Hematopoietic multipotent progenitor cell treated with erythropoietin and hydrocortisone succinate and interleukin-3 and kit ligand, for 17 days (in vitro differentiated cells): ENCODE data around the gene SLCO3A1.
"Not testable (repeated sequence)": the region's sequence is repeated elsewhere in the genome, so short reads cannot be mapped to it uniquely, and the experiment has no call there.

Experiments
- DNase-seq: peaks from one replicate; pipeline ENCODE4 v3.0.0-alpha.2; 2015; ENCODE audit warnings: low spot score

SLCO3A1 gene

DNA sequence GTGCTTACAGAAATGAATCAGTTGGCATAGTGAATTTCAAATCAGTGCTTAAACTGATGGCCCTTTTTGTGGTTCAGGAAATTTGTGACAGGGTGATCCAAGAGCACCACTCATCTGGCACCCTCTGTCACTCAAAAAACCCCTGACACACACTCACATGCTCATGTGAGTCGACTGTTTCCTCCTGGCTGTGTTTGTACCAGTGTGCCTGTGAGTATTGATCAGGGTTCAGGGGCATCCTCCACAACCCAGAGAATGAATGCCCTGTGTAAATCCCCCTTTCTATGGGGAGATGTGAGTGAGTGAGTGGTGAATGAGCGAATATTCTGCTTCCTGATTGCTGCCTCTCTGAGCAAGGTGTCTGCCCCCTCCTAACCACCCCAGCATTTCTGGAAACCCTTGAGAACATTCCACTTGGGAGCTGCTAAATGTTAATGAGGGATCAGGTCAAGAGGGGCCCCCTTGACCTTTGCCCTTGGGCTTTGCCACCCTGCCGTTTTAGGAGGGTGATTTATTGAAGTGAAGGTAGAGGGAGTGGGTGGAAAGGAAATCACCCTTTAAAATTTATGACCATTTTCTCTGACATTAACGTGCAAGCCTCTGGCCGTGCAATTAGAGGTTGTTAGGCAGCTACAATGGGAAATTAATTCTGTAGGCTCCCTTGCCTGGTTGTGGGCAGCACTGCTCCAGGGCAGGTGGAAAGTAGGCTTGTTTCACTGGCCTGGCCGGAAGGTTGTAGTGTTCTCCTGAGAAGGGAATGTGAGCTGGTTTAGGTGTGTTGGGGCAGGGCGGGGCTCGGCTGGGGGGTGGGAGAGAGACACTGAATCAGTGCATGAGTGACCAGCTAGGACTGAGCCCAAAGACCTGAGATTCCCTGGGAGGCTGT lies 87.2 kb downstream of the SLCO3A1 start:
- no peak for DNase-seq

DNA sequence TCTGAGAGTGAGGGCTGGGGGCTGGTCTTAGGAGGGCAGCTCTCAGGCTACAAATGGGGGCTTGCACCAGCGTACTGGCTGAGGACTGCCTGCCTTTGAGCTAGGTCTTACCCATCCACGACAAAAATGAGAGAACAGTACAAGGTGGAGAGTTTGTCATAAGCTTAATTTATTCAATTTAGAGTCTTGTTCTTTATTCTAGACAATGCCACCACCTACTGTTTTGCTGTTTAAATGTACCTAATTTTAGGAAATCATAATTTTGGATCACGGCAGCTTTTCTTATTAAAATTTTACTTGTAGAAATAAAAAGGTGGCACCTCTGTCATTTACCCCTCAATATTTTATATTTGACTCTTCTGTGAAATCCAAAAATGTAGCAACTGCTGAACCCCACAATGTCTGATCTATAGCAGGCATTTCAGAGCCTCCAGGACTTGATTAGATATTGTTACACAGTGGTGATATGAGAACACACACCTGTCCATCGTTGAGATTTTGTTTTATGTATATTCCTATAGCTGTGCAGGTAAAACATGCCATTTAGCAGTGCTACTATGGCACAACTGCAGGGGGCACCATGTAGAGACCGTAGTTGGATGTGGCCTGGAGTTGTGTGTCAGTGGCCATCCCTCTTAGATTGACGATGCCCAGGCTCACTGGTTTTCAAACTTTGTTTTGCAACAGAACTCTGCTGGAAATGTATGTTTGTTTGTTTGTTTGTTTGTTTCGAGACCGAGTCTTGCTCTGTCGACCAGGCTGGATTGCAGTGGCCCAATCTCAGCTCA lies 88.6 kb downstream of the SLCO3A1 start:
- no peak for DNase-seq

DNA sequence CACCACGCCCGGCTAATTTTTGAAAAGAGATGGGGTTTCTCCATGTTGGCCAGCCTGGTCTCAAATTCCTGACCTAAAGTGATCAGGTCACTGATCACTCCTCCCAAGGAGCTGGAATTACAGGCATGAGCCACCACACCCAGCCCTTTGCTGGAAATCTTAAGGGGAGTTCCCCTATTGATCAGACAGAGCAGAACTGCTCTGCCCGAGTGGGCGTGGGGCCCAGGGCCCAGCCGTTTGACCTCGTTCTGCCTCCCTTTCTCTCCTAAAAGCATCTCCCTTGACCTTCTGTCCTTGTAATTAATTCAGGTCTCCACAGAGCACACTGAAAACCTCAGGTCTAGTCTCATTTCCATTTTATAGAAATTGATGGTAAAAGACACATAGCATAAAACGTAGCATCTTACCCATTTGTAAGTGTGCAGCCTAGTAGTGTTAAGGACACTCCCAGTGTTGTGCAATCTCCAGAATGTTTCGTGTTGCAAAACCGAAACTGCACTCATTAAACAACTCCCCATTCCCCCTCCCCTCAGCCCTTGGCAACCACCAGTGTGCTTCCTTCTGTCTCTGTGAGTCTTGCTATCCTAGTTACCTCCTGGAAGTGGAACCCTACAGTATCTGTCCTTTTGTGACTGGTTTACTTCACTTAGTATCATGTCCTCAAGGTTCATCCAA lies 89.3 kb downstream of the SLCO3A1 start:
- no peak for DNase-seq

DNA sequence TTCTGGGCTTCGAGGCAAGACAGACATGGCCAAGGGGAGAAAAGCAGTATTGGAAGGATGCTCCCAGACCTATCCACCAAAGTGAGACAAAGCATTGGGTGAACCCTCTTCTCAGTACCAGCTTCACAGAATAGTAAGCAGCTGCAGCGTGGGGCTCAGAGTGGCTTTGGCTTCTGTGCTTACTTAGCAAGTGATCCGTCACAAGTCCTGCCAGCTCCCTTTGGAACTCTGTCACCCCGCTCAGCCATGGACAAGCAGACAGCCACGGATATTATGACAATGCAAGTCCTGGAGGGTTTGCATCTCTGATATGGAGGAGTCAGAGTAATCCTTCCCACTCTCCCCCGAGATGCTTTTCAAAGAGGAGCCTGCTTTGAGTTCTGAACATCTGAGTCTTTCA lies 90.8 kb downstream of the SLCO3A1 start:
- DNase-seq = no peak

DNA sequence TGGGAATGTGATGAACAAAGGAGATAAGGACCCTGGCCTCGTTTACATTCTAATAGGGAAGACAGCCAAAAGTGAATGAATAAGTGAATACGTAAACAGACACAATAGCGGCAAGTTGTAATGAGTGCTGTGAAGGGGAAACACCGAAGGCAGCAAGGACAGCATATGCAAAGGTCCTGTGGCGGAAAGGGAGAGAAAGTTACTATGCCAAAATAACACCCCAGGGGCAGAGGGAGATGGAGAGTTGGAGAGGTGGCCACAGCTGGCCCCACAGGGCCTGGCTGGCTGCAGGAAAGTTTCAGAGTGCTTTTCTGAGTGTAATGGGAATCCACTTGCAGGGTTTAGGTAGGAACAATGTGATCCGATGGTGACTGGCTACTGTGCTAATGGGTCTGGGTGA lies 91.9 kb downstream of the SLCO3A1 start:
- DNase-seq = no peak

DNA sequence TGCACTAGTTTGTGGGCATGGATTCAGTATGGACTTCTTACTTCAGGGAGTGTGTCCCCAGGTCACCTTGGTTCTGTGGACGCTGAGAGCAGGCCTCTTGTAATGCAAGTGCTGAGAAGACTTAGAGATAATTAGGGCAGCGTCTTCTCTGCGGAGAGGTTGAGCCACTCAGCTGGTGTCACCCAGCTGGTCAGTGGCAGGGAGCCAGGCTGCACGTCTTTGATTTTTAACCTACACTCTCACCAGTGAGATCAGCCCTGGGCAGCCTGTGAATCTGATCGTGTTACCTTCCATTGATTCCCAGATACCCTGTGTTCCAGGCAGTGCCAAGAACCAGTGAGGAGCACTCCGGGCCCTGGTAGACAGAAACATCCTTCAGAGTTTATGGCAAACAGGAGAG lies 92.6 kb downstream of the SLCO3A1 start:
- no peak for DNase-seq

DNA sequence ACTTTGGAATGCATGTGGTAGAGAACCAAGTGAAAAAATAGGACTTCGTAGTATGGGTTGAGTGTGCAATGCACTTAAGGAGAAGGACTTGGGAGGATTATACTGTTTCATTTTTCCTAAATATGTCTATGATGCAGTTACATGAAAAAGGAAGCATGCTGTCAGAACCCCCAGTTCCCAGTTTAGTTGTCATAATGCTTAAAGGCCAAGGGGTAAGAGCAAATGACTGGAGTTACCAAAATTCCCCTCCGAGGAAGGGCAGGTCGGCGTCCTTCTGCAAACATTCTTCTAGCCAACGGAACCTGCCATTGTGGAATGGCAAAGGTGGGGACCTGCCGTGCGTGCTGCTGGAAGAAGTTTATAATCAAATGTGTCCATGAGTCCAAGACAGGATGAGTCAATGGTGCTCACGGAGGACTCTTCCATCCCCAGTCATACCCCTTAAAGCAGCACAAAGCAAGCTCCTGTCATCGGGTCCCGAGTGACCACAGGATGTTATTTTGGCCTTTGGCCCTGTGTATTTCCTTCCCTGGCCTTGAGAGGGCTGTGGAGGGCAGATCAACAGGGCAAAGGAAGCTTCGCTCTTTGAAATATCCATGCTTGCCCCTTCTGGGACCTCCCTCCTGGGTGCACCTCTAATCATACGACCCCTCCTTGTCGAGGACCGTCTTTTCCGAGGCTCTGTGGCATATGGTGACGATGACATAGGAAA lies 93.2 kb downstream of the SLCO3A1 start:
- DNase-seq = no peak

DNA sequence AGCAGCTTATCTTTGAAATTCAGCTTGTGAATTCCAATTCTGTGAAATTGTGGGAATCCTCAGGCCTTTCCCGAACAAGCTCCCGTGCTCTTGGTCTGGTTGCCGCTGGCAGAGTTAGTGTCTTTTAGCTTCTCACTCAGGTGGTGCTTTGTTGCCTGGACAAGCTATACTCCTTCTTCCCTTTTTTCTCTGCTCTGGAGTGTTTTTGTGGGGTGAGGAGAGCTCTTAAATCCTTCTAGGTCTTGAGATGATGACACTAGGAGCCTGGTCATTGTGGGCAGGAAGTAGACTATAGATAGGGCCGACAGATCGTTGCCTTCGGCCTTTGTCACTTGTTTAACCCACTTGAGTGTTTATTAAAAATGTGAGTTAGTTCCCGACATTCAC lies 93.8 kb downstream of the SLCO3A1 start:
- DNase-seq = no peak

DNA sequence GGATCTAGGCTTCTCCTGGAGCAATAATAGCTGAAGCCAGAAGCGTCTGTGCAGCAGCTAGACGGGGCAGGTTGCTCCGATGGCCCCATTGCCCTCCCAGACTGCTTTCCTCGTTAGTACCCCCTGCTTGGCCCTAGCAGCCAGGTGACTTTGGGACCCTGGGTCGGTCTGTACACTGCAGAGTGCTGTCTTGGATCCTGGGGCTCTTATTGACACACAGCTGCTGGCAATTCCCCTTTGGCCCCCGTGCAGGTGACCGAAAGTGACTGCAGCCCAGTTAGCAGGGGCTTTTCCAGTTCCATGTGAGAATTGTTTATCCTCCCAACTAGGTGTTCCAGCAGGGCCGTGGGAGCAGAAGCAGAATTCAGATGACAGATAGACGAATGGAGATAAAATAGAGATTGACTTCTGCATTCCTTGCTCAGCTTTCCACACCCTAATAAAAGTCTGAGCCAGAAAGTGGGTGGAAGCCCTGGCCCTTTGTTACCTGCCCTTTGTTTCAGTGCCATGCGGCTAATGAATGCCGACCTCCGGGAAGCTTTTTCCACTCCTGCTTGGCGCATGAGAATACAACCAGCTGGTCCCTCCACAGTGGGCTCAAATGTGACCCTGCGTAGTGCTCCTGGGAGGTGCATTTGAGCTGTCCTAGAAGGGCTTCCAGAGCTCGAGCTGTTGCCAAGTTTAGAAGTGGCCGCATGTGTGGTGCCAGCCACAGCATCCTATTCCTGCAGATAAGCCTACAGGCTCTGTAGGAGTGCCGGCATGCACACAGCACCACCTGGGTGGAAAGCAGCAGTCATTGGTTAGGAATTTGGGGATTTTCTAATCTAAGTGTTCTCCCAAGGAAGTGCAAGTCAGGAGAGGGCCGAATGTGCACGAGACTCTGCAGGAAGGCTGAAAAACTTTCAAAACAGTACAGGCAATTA lies 94.4 kb downstream of the SLCO3A1 start:
- no peak for DNase-seq

DNA sequence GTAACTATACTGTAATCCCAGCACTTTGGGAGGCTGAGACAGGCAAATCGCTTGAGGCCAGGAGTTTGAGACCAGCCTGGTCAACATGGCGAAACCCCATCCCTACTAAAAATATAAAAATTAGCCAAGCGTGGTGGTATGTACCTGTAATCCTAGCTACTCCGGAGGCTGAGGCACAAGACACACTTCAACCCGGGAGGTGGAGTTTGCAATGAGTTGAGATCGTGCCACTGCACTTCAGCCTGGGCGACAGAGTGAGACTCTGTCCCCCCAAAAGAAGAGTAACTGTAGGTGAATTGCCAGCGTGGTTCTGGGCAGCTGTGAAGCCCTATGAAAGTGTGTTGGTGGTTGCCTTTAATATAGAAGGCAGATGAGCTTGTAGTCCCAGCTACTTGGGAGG lies 95.9 kb downstream of the SLCO3A1 start:
- DNase-seq = no peak

DNA sequence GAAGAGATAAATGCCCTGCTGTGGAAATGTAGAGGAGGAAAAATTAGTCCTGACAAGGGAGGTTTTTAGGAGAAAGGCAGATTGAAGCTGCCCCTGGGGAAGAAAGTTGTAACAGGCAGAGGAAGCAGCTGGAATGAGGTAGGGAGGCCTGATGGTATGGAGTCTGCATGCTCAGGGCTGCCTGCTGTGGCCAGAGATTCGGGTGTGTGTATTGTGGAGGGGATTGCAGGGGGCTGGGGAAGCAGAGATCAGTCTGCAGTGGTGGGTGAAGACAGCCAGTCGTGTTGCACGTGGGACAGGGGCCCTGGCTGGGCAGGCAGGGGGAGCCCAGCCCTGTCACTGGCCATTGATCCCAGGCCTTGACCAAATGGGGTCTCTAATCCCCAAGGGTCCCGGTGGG lies 96.5 kb downstream of the SLCO3A1 start:
- DNase-seq = no peak

DNA sequence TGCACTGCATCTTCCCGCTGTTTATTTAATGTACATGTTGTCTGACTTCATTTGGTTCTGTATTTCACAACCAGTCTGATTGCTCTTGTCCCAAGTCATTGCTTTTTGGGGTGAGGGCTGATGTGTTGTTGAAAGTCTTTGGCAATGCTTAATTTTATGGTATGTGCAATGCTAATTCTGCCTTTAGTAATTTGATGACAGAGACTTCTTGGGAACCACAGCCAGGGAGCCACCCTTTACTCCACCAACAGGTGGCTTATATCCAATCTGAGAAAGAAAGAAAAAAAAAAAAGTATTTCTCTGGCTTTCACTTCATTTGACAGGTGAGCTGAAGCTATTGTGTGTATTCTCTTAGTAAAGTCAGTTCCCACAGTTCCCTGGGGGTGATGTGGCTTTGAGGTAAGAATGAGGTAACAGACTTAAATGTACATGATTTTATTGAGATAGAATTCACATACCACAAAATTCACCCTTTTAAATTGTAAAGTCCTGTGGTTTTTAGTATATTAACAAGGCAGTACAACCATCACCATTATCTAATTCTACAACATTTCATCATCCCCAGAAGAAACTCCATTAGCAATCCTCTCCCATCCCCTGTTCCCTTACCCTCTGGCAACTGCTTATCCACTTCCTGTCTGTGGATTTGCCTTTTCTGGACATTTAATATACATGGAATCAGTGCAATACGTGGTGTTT lies 97.3 kb downstream of the SLCO3A1 start:
- no peak for DNase-seq

DNA sequence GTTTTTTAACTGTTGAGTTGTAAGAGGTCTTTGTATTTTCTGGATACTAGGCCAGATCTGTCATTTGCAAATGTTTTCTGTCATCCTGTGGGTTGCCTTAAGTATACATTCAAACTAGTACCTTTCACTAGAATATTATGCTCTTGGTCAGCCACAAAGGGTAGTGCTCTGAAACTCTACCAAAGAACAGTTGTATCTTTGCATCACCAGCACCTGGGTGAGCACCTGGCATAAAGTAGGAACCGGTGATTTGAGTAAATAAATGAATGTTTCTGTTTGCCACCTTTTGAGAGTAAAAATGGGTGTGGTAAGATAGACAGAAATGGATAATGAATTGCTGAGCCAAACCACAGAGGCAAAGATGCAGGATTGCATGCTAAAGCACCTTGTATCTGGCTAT lies 98.7 kb downstream of the SLCO3A1 start:
- DNase-seq = no peak

DNA sequence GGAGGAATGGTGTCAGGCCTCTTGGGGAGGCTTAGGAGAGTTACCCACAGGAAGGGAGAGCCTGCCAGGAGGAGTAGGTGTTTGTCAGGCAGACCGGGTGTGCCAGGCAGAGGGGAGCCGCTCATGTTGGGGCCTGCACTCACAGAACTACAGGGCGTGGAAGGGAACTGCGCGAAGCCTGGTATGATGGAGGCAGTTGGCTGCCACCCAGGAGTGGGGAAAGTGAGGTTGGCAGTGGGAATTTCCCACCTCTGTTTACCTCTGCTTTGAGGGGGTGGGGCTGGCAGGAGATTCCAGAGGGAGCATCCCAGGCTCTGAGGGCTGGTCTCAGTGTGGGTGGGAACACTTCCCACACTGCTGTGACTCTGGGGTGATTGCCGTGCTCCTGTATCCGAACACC lies 99.9 kb downstream of the SLCO3A1 start:
- no peak for DNase-seq

DNA sequence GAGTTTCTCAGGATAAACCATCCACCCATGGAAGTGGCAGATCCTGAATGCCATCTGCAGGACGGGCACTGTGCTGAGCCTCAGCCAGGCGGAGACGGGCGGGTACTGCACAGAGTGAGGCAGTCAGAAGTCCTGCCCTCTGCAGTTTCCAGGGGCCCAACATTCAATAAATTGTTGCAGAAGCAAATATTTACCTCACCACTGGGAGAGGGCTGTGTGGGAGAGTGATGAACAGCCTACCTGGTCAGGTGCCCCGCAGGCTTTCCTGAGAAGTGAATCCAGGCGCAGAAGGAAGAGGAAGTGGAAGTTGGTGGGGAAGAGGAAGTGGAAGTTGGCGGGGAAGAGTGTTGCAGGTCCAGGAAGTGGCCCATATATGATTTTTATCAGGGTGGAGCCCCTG lies 100.8 kb downstream of the SLCO3A1 start:
- DNase-seq = no peak

DNA sequence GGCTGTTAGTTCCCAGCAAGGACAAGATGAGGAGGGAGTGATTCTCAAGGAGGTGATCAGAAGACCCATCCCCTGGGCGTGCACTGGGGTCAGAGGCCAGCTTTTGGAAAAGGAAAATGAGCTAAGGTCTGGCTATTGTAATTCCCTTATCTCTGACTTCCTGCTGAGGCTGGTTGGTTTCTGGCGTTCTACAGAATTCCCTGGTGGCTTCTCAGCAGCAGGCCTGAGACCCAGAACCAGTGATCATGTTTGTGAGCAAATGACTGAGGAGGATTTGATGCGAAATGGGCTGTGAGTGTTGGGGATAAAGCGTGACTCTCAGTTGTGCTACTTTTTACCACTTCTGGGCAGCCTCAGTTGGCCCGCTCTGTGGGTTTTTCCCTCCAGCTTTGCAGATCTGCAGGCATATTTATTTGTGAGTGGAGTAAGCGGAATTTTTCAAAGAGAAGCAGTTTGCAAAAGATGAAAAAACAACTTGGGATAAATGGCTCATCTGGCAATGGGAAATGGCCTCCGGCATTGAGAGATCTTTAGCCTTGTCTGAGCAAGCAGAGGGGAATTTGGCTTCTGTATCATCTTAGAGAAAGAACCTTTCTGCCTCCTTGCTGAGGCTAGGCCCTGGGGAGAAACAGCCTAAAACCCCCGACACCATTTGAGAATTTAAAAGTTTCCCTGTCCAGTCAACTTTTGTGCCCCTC lies 102.7 kb downstream of the SLCO3A1 start:
- DNase-seq = no peak

DNA sequence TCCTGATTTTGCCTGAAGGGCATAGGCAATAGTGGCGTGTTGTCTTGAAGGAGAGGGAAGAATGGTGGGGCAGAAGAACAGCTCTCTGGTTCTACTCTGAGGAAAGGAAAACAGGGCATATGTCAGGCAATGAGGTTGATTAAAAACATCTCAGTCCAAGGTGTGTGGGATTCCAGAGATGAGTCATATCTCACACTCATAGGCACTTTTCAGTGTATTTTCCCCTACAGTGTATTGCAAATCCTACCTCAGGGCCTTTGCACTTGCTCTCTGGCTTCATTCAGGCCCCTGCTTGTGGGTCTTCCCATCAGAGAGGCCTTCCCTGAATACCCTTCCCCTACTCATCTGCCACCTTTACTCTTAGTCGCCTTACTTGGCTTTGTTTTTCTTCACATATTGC lies 107.8 kb downstream of the SLCO3A1 start:
- DNase-seq = no peak

DNA sequence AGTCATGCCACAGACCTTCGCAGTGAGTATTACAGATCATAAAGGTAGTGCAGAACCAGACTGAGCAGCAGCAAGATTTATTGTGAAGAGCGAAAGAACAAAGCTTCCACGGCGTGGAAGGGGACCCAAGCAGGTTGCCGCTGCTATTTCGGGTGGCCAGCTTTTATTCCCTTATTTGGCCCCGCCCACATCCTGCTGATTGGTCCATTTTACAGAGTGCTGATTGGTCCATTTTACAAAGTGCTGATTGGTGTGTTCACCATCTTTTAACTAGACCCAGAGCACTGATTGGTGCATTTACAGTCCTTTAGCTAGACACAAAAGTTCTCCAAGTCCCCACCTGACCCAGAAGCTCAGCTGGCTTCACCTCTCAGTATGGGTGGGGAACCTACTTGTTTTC lies 110.2 kb downstream of the SLCO3A1 start:
- not testable (repeated sequence) for DNase-seq

DNA sequence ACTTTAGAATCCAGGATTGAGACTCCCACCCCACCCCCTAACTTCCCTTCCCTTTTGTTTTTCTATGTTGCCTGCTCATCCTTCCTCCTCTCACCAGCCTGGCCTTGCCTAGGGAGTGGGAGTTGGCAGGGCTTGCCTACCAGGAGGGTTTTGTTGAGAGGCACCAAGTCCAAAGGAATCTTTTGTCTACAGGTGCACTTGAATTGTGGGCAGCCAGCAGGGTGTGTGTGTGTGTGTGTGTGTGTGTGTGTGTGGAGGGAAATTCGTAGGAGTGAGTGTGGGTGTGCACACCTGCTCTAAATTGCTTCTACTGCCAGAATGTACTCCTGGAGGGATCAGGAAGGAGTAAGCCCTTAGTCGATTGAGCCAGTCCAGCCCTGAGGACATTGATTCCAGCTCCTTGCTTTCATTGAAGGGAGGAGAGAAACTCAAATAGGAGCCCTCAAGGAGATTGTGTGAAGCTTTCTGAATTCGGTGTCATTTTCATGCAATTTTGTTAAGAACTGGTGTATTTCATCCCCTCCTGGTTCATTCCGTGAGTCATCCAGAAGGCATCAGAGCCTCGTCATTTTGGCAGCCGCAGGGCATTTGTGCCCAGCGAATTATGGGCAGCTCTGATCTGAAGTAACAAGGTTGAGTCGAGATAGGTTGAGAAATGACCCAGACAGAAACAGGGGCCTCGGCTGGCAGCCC lies 112.1 kb downstream of the SLCO3A1 start:
- DNase-seq = no peak
